Choroid plexus epithelial cell (primary cell): ENCODE measurements around the gene TMEM127.

ENCODE experiments used
- DNase-seq: peaks from one replicate; pipeline ENCODE4 v3.0.0-alpha.2; 2010; ENCODE audit warnings: low read depth
- H3K4me3 ChIP-seq: 2 replicates; pipeline ENCODE4 v1.5.1; 2011; ENCODE audit warnings: low read depth, mild to moderate bottlenecking, control low read depth, low read length, moderate library complexity
- TF ChIP-seq, protein P1 (sequence below): conservative IDR thresholded peaks from 2 replicates; pipeline ENCODE4 v1.5.1; 2011; ENCODE audit warnings: low read depth, mild to moderate bottlenecking, control low read depth, inconsistent platforms, low read length, moderate library complexity

Gene TMEM127

DNA sequence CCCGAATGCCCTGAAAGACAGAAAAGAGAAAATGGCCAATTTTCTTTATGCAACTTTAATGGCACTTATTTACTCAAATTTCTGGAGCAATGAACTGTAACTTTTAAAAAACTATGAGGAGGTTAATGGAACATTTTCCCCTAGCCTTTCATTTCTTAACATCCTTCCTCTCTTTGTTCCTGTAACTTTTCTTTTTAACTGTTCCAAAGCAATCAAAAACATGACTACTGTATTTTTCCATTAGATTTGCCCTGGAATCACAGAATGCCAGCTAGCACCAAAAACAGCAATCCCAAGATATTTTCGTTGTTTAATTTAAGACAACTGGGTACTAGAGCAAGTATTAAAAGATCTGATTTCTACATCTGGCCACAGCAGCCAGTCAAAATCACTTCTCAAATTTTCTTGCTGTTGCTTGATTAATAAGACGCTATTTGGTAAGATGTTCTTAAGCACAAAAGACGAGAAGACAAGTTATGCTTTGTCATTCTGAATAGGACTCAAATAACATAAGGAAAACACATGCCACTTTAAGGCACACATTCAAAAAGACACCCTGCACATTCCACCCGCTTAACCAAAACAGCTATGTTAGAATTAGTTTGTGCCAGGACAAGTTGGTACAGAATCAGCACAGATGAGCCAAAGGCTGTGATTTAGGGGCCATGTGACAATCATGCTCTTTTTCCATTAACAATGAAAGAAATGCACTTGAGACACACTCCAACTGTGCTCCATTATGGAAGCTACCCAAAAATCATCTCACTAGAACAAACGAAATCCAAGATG is 60.8 kb downstream of the TMEM127 start:
- H3K4me3 ChIP-seq: no peak overlapping the region
- TF ChIP-seq, protein P1, sequence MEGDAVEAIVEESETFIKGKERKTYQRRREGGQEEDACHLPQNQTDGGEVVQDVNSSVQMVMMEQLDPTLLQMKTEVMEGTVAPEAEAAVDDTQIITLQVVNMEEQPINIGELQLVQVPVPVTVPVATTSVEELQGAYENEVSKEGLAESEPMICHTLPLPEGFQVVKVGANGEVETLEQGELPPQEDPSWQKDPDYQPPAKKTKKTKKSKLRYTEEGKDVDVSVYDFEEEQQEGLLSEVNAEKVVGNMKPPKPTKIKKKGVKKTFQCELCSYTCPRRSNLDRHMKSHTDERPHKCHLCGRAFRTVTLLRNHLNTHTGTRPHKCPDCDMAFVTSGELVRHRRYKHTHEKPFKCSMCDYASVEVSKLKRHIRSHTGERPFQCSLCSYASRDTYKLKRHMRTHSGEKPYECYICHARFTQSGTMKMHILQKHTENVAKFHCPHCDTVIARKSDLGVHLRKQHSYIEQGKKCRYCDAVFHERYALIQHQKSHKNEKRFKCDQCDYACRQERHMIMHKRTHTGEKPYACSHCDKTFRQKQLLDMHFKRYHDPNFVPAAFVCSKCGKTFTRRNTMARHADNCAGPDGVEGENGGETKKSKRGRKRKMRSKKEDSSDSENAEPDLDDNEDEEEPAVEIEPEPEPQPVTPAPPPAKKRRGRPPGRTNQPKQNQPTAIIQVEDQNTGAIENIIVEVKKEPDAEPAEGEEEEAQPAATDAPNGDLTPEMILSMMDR: no peak
- no peak for DNase-seq

DNA sequence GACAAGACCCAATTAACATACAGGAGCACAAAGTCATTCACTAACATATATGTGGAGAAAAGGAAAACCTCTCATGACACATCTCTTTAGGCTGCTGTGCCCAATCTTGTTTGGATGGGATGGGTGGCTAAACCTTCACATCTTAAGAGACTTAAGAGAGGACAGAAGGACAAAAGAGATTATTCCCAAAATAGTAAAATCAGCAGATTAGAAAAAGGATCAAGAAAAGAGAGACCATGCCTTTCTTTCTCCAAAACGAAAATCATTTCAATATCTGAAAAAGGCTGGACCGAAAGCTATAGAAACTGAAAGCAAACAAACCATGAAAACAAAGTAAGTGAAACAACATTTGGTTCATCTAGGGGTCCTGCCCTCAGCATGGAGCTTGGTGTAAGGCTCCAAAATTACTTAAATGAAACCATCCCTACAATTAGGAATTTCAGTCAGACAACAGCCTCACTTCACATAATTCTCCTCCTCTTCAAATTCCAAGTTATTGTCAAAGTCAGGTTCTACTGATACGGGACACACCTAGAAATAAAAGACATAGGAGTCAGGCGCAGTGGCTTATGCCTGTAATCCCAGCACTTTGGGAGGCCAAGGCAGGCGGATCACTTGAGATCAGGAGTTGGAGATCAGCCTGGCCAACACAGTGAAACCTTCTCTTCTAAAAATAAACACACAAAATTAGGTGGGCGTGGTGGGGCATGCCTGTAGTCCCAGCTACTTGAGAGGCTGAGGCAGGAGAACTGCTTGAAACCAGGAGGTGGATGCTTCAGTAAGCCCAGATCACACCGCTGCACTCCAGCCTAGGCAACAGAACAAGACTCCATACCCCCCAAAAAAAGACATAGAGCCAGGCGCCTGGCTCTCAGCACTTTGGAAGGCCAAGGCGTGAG is 62.4 kb downstream of the TMEM127 start:
- DNase-seq: no peak
- no peak overlapping the region for H3K4me3 ChIP-seq

DNA sequence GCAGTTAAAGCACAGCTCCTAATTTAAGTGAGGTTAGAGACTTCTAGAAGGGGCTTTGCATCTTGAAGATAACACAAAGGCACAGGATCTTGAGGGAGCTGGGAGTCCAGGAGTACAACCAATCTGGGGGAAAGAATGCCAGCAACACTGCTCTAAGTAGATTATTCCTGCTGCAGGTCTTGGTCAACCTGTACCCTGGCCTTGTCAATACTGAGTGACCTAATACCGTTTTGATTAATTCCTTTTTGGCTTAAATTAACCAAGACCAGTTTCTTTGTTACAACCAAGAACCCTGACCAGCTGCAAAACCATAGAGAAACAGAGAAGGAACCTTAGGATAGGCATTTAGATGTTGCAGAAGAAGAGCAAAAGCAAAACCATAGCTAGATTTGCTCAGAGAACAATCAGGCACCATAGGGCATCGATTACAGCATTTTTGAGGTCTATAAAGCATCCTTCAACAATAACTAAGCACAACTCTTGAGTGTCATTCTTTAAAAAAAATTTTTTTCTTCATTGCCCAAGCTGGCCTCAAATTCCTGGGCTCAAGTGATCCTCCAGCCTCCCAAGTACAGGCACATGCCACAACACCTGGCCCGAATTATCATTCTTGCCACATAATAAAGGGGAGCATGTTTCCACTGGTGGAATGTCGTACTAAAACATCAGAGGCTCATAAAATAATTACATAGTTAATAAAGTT is 63.5 kb downstream of the TMEM127 start:
- peak; percentile 42 for DNase-seq
- no peak overlapping the region for H3K4me3 ChIP-seq
- TF ChIP-seq, protein P1: no peak

More for the DNA sequence above, 62.4 kb downstream of the TMEM127 start:
- TF ChIP-seq, protein P1: no peak

DNA sequence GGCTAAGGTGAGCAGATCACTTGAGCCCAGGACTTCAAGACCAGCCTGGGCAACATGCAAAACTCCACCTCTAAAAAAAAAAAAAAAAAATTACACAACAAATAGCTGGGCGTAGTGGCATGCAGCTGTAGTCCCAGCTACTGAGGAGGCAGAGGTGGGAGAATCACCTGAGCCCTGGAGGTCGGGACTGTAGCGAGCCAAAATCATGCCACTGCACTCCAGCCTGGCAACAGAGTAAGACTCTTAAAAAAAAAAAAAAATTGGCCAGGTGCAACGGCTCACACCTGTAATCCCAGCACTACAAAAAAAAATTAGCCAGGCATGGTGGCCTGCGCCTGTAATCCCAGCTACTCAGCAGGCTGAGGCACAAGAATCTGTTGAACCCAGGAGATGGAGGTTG is 64.5 kb downstream of the TMEM127 start:
- H3K4me3 ChIP-seq: no peak overlapping the region
- DNase-seq: no peak
- TF ChIP-seq, protein P1: no peak

DNA sequence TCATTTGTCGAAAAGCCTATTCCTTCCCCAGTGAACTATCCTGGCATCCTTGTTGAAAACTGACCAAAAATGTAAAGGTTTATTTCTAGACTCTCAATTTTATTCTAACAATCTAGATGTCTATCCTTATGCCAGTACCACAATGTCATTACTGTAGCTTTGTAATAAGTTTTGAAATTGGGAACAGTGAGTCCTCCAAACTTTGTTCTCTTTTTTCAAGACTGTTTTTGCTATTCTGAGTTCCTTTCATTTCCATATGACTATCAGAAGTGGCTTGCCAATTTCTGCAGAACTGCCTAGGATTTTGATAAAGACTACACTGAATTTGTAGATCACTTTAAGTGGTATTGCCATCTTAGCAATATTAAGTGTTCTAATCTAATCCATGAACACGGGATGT is 66.9 kb downstream of the TMEM127 start:
- DNase-seq: no peak
- no peak overlapping the region for H3K4me3 ChIP-seq
- TF ChIP-seq, protein P1: no peak
